Stomach (tissue), 9 donors: Measurements from ENCODE around the gene ZNF709. TPM values are rescaled to one million over a fixed set of nuclear protein-coding genes. Genes with fewer than 3 reads are reported as not detected.
A peak's percentile ranks its signal among the peaks of the same experiment; 100 is the strongest.
"Not testable (repeated sequence)": the region's sequence is repeated elsewhere in the genome, so short reads cannot be mapped to it uniquely, and the experiment has no call there.

Source experiments
- DNase-seq, 2 donors: peaks; one replicate each; pipeline versions ENCODE4 v3.0.0 to v3.0.0-alpha.2; 2013 to 2019
- H3K27ac ChIP-seq, 5 donors: fragments of 200-600 bp in 4 of 5; sonication (generic) in 4 of 5; one replicate each; pipeline ENCODE4 v1.5.1; 2013 to 2019; ENCODE audit warnings: mild to moderate bottlenecking in 1 of 5, moderate library complexity in 1 of 5
- H3K27me3 ChIP-seq, 3 donors: fragments of 200-600 bp; sonication (generic); one replicate each; pipeline ENCODE4 v1.5.1; 2017 to 2019; ENCODE audit warnings: mixed run types in 1 of 3
- H3K36me3 ChIP-seq, 4 donors: fragments of 200-600 bp; sonication (generic); 1 replicate in 3 of 4; 2 replicates in 1 of 4; pipeline ENCODE4 v1.5.1; 2016 to 2019
- H3K4me1 ChIP-seq, 4 donors: fragments of 200-600 bp; sonication (generic); one replicate each; pipeline ENCODE4 v1.5.1; 2016 to 2019
- H3K4me3 ChIP-seq, 4 donors: fragments of 200-600 bp; sonication (generic) in 3 of 4; one replicate each; pipeline ENCODE4 v1.5.1; 2016 to 2019; ENCODE audit warnings: mild to moderate bottlenecking in 1 of 4
- H3K9me3 ChIP-seq, 4 donors: fragments of 200-600 bp; sonication (generic); one replicate each; pipeline ENCODE4 v1.5.1; 2016 to 2019
- EP300 ChIP-seq: sonication (generic); formaldehyde crosslinking; IDR thresholded peaks from one replicate; pipeline ENCODE4 v1.6.1; 2017; ENCODE audit warnings: antibody characterized with exemption
- POLR2A ChIP-seq, 4 donors: fragments of 450-650 bp; IDR thresholded peaks; one replicate each; pipeline ENCODE4 v1.6.1; 2016; ENCODE audit warnings: antibody characterized with exemption in 4 of 4, control low read depth in 2 of 4, mild to moderate bottlenecking in 1 of 4, moderate library complexity in 1 of 4
- POLR2AphosphoS5 ChIP-seq, 3 donors: sonication (generic); formaldehyde crosslinking; IDR thresholded peaks; one replicate each; pipeline ENCODE4 v1.6.1; 2016; ENCODE audit warnings: antibody characterized with exemption in 3 of 3
- WGBS, 5 donors: extraction: QIAGEN DNeasy Blood & Tissue Kit in 3 of 5; methylation state at CpG; one replicate each; pipeline versions ENCODE4 v1.1.5 to v1.1.7; 2013 to 2018; 5-methylcytosine and 5-hydroxymethylcytosine counted together
- intact Hi-C: fragments of 100-400 bp; cut with DNase I; formaldehyde crosslinking; loops from one replicate; pipeline ENCODE4 v1.15.1; 2023; ENCODE audit warnings: low total_unique reads
- polyA plus RNA-seq, 3 donors: library from polyadenylated mRNA; stranded (reverse); fragments of 200-250 nt; gene quantifications; one replicate each; pipeline ENCODE4 v1.2.3, GENCODE V29; 2013
- total RNA-seq, 5 donors: library from RNA; depleted of rRNA; stranded (reverse); fragments of >200 nt; gene quantifications; one replicate each; pipeline versions ENCODE4 v1.1.0 to v1.2.3, GENCODE V29; 2014 to 2016
- TF ChIP-seq, protein P1 (sequence below), 7 experiments: fragments of 450-650 bp in 4 of 7; fragments of 200-600 bp in 3 of 7; sonication (generic) in 3 of 7; IDR thresholded peaks; one replicate each; pipeline ENCODE4 v1.5.1; 2016 to 2019; ENCODE audit warnings: antibody characterized with exemption in 7 of 7, control low read depth in 2 of 7, mild to moderate bottlenecking in 1 of 7
- donor health status: healthy with polysubstance abuse.
- donor health status: Bipolar disorder and iron deficiency.
- donor health status: healthy.

The ZNF709 gene
- total and polyA plus RNA-seq, 8 donors = 0.44 to 8.3 (median 0.63) TPM; not detected in 3

DNA sequence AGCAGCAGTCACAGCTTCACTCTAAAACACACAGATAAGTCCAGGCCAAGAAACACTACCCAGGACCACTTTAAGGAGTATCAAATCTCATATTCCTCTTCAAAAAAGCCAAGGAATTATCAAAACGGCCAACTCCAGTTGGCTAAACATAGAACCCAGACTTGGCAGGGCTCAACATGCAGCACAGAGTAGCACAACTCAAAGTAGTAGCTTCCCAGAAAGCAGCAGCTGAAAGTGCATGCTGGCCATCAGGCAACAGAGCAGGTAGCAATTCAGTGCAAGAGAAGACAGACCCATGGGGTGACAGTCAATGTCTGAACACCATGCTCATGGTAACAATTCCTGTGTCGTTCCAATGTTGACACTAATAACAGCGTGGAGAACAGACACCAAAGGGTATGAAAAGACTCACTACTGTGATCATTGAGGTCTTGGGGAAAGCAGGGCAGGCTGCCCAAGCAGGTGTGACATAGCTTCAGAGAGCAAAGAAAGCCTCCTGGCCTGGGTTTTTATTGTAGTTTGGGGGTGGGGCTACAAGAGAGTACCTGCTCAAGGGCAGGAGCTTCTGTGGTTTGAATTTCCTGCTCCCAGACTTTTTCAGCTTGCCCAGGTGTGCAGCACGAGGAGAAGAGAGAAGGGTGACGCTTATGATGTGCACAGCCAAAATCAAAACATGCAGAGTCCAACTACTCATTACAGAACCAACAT, 6.2 kb downstream of the ZNF709 start:
- WGBS, 5 donors = 42 to 62% (median 50%) methylated on average over 5 of the region's 5 CpGs
- no peaks in the 10 kb centered on the region for H3K27me3 ChIP-seq

DNA sequence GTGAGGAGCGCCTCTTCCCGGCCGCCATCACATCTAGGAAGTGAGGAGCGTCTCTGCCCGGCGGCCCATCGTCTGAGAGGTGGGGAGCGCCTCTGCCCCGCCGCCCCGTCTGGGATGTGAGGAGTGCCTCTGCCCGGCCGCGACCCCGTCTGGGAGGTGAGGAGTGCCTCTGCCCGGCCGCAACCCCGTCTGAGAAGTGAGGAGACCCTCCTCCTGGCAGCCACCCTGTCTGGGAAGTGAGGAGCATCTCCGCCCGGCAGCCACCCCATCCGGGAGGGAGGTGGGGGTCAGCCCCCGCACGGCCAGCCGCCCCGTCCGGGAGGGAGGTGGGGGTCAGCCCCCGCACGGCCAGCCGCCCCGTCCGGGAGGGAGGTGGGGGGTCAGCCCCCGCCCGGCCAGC, 17.0 kb downstream of the ZNF709 start:
- Histone ChIP-seq H3K36me3 (peaks cover 20 to 51% (median 36%) of the 10 kb centered on the region in 4 donors), H3K9me3 (peaks cover 23 to 93% (median 65%) of the 10 kb centered on the region in 4 donors)
- intact Hi-C loops, H3K4me3 ChIP-seq, H3K27me3 ChIP-seq, H3K27ac ChIP-seq, H3K4me1 ChIP-seq, DNase-seq: not testable (repeated sequence)
- WGBS, 5 donors = 96 to 100% (median 98%) methylated on average over 3 to 33 of the region's 33 CpGs

More for the DNA sequence above, 6.2 kb downstream of the ZNF709 start:
- Histone ChIP-seq H3K36me3 (no peaks in the 10 kb centered on the region), H3K4me3 (no peak overlapping the region), H3K27ac (no peak overlapping the region), H3K9me3 (peaks cover 0 to 7% (median 2%) of the 10 kb centered on the region in 4 donors), H3K4me1 (peaks cover 0 to 31% (median 24%) of the 10 kb centered on the region in 4 donors)
- no peak for TF ChIP-seq POLR2A (IDR thresholded peaks at IDR 0.05)
- no peak for TF ChIP-seq POLR2AphosphoS5 (IDR thresholded peaks at IDR 0.05)
- TF ChIP-seq EP300 = no peak
- TF ChIP-seq, protein P1, sequence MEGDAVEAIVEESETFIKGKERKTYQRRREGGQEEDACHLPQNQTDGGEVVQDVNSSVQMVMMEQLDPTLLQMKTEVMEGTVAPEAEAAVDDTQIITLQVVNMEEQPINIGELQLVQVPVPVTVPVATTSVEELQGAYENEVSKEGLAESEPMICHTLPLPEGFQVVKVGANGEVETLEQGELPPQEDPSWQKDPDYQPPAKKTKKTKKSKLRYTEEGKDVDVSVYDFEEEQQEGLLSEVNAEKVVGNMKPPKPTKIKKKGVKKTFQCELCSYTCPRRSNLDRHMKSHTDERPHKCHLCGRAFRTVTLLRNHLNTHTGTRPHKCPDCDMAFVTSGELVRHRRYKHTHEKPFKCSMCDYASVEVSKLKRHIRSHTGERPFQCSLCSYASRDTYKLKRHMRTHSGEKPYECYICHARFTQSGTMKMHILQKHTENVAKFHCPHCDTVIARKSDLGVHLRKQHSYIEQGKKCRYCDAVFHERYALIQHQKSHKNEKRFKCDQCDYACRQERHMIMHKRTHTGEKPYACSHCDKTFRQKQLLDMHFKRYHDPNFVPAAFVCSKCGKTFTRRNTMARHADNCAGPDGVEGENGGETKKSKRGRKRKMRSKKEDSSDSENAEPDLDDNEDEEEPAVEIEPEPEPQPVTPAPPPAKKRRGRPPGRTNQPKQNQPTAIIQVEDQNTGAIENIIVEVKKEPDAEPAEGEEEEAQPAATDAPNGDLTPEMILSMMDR (IDR thresholded peaks at IDR 0.05) = no peak
- peak in 1 of 2 donors; percentile 6 for DNase-seq
- intact Hi-C loops = no loop called here

DNA sequence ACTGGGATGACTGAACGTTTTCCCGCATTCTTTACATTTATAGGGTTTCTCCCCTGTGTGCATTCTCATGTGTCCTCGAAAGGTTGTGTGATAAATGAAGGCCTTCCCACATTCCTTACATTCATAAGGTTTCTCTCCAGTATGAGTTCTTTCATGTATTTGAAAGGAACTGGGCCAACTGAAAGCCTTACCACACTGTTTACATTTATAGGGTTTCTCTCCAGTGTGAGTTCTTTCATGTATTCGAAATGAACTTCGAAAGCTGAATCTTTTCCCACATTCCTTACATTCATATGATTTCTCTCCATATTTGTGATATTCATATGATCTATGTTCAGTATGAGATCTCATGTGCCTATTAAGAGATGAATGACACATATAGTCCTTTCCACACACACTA, 19.4 kb downstream of the ZNF709 start:
- intact Hi-C loops = no loop called here
- H3K4me3 ChIP-seq = no peak overlapping the region
- no peaks in the 10 kb centered on the region for H3K4me1 ChIP-seq
- TF ChIP-seq EP300 = no peak
- TF ChIP-seq POLR2A (IDR thresholded peaks at IDR 0.05) = no peak
- TF ChIP-seq, protein P1 (IDR thresholded peaks at IDR 0.05) = no peak
- no peak for TF ChIP-seq POLR2AphosphoS5 (IDR thresholded peaks at IDR 0.05)
- peaks cover 39 to 97% (median 73%) of the 10 kb centered on the region in 4 donors for H3K9me3 ChIP-seq
- 77 to 100% (median 86%) methylated on average over 5 of the region's 5 CpGs for WGBS, 5 donors
- H3K27me3 ChIP-seq = no peaks in the 10 kb centered on the region
- no peak overlapping the region for H3K27ac ChIP-seq
- peaks cover 20 to 64% (median 40%) of the 10 kb centered on the region in 4 donors for H3K36me3 ChIP-seq
- no peak for DNase-seq

DNA sequence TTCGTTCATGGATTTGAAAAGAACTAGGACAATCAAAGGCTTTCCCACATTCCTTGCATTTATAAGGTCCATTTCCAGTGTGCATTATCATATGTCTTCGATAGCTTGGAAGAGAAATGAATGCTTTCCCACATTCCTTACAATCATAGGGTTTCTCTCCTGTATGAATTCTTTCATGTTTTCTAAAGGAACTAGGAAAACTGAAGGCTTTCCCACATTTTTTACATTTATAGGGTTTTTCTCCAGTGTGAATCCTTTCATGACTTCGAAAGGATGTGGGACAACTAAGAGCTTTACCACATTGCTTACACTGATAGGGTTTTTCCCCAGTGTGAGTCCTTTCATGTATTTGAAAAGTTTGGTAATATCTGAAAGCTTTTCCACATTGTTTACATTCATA, 19.8 kb downstream of the ZNF709 start:
- no peak for DNase-seq
- WGBS, 5 donors = 91 to 99% (median 96%) methylated on average over 3 of the region's 3 CpGs
- no peaks in the 10 kb centered on the region for H3K27me3 ChIP-seq
- no peak overlapping the region for H3K27ac ChIP-seq
- H3K36me3 ChIP-seq = peaks cover 20 to 68% (median 40%) of the 10 kb centered on the region in 4 donors
- H3K4me3 ChIP-seq = no peak overlapping the region
- intact Hi-C loops = no loop called here
- TF ChIP-seq, protein P1 (IDR thresholded peaks at IDR 0.05) = no peak
- TF ChIP-seq EP300 (no peak), POLR2AphosphoS5 (IDR thresholded peaks at IDR 0.05) (no peak), POLR2A (IDR thresholded peaks at IDR 0.05) (no peak)
- peaks cover 39 to 97% (median 72%) of the 10 kb centered on the region in 4 donors for H3K9me3 ChIP-seq
- no peaks in the 10 kb centered on the region for H3K4me1 ChIP-seq

DNA sequence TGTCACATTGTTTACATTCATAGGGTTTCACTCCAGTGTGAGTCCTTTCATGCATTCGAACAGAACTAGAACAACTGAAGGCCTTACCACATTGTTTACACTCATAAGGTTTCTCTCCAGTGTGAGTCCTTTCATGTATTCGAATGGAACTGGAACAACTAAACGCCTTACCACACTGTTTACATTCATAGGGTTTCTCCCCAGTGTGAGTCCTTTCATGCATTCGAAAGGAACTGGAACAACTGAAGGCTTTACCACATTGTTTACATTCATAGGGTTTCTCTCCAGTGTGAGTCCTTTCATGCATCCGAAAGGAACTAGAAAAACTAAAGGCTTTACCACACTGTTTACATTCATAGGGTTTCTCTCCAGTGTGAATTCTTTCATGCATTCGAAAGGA, 20.5 kb downstream of the ZNF709 start:
- intact Hi-C loops = not testable (repeated sequence)

More for the DNA sequence above, 20.5 kb downstream of the ZNF709 start:
- H3K9me3 ChIP-seq = peaks cover 39 to 97% (median 71%) of the 10 kb centered on the region in 4 donors
- not testable (repeated sequence) for H3K27ac ChIP-seq, H3K27me3 ChIP-seq, H3K4me3 ChIP-seq, H3K4me1 ChIP-seq, DNase-seq
- WGBS, 5 donors = 94 to 97% (median 95%) methylated on average over 6 of the region's 6 CpGs
- peaks cover 20 to 69% (median 40%) of the 10 kb centered on the region in 4 donors for H3K36me3 ChIP-seq
